Measurements from ENCODE around the gene ZNRF2. TPM values are rescaled to one million over a fixed set of nuclear protein-coding genes. Genes with fewer than 3 reads are reported as not detected.

The ZNRF2 gene
- total RNA-seq, 4 donors from 2014 or later: 27.2 to 43.6 (median 36.5) TPM

- TF ChIP-seq POLR2A (IDR thresholded peaks at IDR 0.05) (no peak), CTCF (IDR thresholded peaks at IDR 0.05) (no peak)
- no peak overlapping the region for H3K27ac ChIP-seq
- H3K4me3 ChIP-seq: no peak overlapping the region
- H3K36me3 ChIP-seq: no peaks in the 10 kb centered on the region
- peaks cover 0 to 21% (median 3%) of the 10 kb centered on the region in 4 donors for H3K4me1 ChIP-seq
- no peaks in the 10 kb centered on the region for H3K9me3 ChIP-seq
- H3K27me3 ChIP-seq: no peaks in the 10 kb centered on the region
- no peak for DNase-seq
Measured at GRCh38 chr7:30249986-30250774, 34.2 kb upstream of the ZNRF2 start.

GRCh38 chr7:30251708-30252329 is 32.6 kb upstream of the ZNRF2 start:
- DNase-seq: no peak
- no peak overlapping the region for H3K27ac ChIP-seq
- no peaks in the 10 kb centered on the region for H3K27me3 ChIP-seq
- no peaks in the 10 kb centered on the region for H3K9me3 ChIP-seq
- no peaks in the 10 kb centered on the region for H3K36me3 ChIP-seq
- H3K4me3 ChIP-seq: no peak overlapping the region
- H3K4me1 ChIP-seq: peaks cover 0 to 32% (median 3%) of the 10 kb centered on the region in 4 donors
- TF ChIP-seq POLR2A (IDR thresholded peaks at IDR 0.05) (no peak), CTCF (IDR thresholded peaks at IDR 0.05) (no peak)

- no peaks in the 10 kb centered on the region for H3K27me3 ChIP-seq
- peak overlapping the region in 1 of 4 donors; percentile 14 for H3K27ac ChIP-seq
- H3K4me1 ChIP-seq: peaks cover 0 to 32% (median 3%) of the 10 kb centered on the region in 4 donors
- H3K36me3 ChIP-seq: no peaks in the 10 kb centered on the region
- H3K9me3 ChIP-seq: no peaks in the 10 kb centered on the region
- DNase-seq: no peak
- no peak overlapping the region for H3K4me3 ChIP-seq
- TF ChIP-seq CTCF (IDR thresholded peaks at IDR 0.05) (no peak), POLR2A (IDR thresholded peaks at IDR 0.05) (no peak)
Measured at GRCh38 chr7:30252885-30253795, 31.3 kb upstream of the ZNRF2 start.

GRCh38 chr7:30253796-30254165 is 30.6 kb upstream of the ZNRF2 start:
- no peak for DNase-seq
- Histone ChIP-seq H3K4me1 (peaks cover 0 to 32% (median 3%) of the 10 kb centered on the region in 4 donors), H3K27ac (no peak overlapping the region), H3K36me3 (no peaks in the 10 kb centered on the region), H3K4me3 (no peak overlapping the region), H3K27me3 (no peaks in the 10 kb centered on the region), H3K9me3 (no peaks in the 10 kb centered on the region)
- TF ChIP-seq CTCF (IDR thresholded peaks at IDR 0.05) (no peak), POLR2A (IDR thresholded peaks at IDR 0.05) (no peak)

- DNase-seq: no peak
- no peaks in the 10 kb centered on the region for H3K9me3 ChIP-seq
- peaks cover 0 to 32% (median 3%) of the 10 kb centered on the region in 4 donors for H3K4me1 ChIP-seq
- H3K27me3 ChIP-seq: no peaks in the 10 kb centered on the region
- TF ChIP-seq POLR2A (IDR thresholded peaks at IDR 0.05): no peak
- no peak for TF ChIP-seq CTCF (IDR thresholded peaks at IDR 0.05)
- H3K27ac ChIP-seq: peak overlapping the region in 2 of 4 donors; percentile 7 to 73
- H3K36me3 ChIP-seq: no peaks in the 10 kb centered on the region
- H3K4me3 ChIP-seq: no peak overlapping the region
Measured at GRCh38 chr7:30254248-30254647, 30.1 kb upstream of the ZNRF2 start.
